Measurements from ENCODE around the gene DERA. TPM values are rescaled to one million over a fixed set of nuclear protein-coding genes. Genes with fewer than 3 reads are reported as not detected.

DERA gene
- total and polyA plus RNA-seq, 2 of the 13 experiments (the other 11 are each of a cell fraction or from before 2014, with no cell fraction given) = 24.0 to 51.3 TPM

Other genes with a start within 250 kb of the DERA start
- gene EPS8, start 121.9 kb upstream of the DERA start, total RNA-seq (2016; rRNA removed; fragmentation: Illumina TruSeq; extraction: Trizol) = 43.4 and 51.6 TPM in 2 replicates
- gene EPS8, start 121.9 kb upstream of the DERA start, polyA plus RNA-seq (2011; rRNA removed) = 37.1 and 39.2 TPM in 2 replicates
- 118 and 209 TPM in 2 replicates for gene STRAP, start 28.9 kb upstream of the DERA start, total RNA-seq (2016; rRNA removed; fragmentation: Illumina TruSeq; extraction: Trizol)
- gene STRAP, start 28.9 kb upstream of the DERA start, polyA plus RNA-seq (2011; rRNA removed) = 50.0 and 66.9 TPM in 2 replicates

Data from HepG2 (cell line).